Small intestine (tissue), 16 donors: ENCODE data around the gene ATP6V1C2. TPM values are rescaled to one million over a fixed set of nuclear protein-coding genes. Genes with fewer than 3 reads are reported as not detected.
A peak's percentile ranks its signal among the peaks of the same experiment; 100 is the strongest.

ENCODE experiments used
- DNase-seq, 2 donors: peaks; one replicate each; pipeline versions ENCODE4 v3.0.0 to v3.0.0-alpha.2; 2013
- FAIRE-seq: peaks from 2 replicates; lab custom pipeline; 2012; peaks lifted over from hg19 to GRCh38; lab: Jason Lieb, UNC
- H3K27ac ChIP-seq, 3 donors: one replicate each; pipeline ENCODE4 v1.5.1; 2013; ENCODE audit warnings: low read length in 2 of 3, mild to moderate bottlenecking in 2 of 3, control low read depth in 1 of 3, inconsistent platforms in 1 of 3, low read depth in 1 of 3, moderate library complexity in 1 of 3
- H3K27me3 ChIP-seq, 3 donors: one replicate each; pipeline ENCODE4 v1.6.1; 2013; ENCODE audit warnings: low read length in 3 of 3, inconsistent platforms in 1 of 3; ENCODE audit not compliant: control insufficient read depth in 3 of 3, insufficient read depth in 3 of 3
- H3K36me3 ChIP-seq, 3 donors: one replicate each; pipeline ENCODE4 v1.6.1; 2013; ENCODE audit warnings: low read length in 3 of 3, inconsistent platforms in 1 of 3, low read depth in 1 of 3, mild to moderate bottlenecking in 1 of 3, moderate library complexity in 1 of 3; ENCODE audit not compliant: control insufficient read depth in 3 of 3, insufficient read depth in 2 of 3
- H3K4me1 ChIP-seq, 3 donors: one replicate each; pipeline ENCODE4 v1.6.1; 2013; ENCODE audit warnings: low read length in 2 of 3, inconsistent platforms in 1 of 3, low read depth in 1 of 3, mild to moderate bottlenecking in 1 of 3, moderate library complexity in 1 of 3; ENCODE audit not compliant: control insufficient read depth in 3 of 3, insufficient read depth in 2 of 3
- H3K4me3 ChIP-seq, 3 donors: one replicate each; pipeline ENCODE4 v1.5.1; 2013; ENCODE audit warnings: low read length in 3 of 3, control low read depth in 1 of 3, inconsistent platforms in 1 of 3, low read depth in 1 of 3, mild to moderate bottlenecking in 1 of 3, moderate library complexity in 1 of 3
- H3K9me3 ChIP-seq, 2 donors: one replicate each; pipeline ENCODE4 v1.6.1; 2013; ENCODE audit warnings: low read depth in 1 of 2, low read length in 1 of 2; ENCODE audit not compliant: control insufficient read depth in 2 of 2, insufficient read depth in 1 of 2
- WGBS, 3 donors: extraction: QIAGEN DNeasy Blood & Tissue Kit; methylation state at CpG; one replicate each; pipeline ENCODE4 v1.1.7; 2013; 5-methylcytosine and 5-hydroxymethylcytosine counted together
- long read RNA-seq, 10 donors: transcript quantifications; one replicate each; lab custom pipeline, GENCODE V29; 2026
- polyA plus RNA-seq, 4 donors: library from polyadenylated mRNA; stranded (reverse) in 3 of 4; unstranded in 1 of 4; fragments of 200-250 nt in 3 of 4; fragments of 120-200 nt in 1 of 4; gene quantifications; one replicate each; pipeline versions ENCODE4 v1.2.1 to v1.2.3, GENCODE V29; 2013
- donor health status: healthy with polysubstance abuse.
- donor health status: control.
- donor health status: control.
- donor health status: Bipolar disorder and iron deficiency.
- donor health status: healthy.

ATP6V1C2 gene
- polyA plus RNA-seq = 1 to 10 TPM in 2 of 4 donors, under 1 TPM in 2; 0.22 to 3.6 (median 0.92) TPM
- long read RNA-seq, donor 1 = 0 reads
- long read RNA-seq, donor 2 = 0 reads
- long read RNA-seq, donor 3 = 0 reads
- long read RNA-seq, donor 4 = 0 reads
- long read RNA-seq, donor 5 = 0 reads
- long read RNA-seq, donor 6, partial matches to known transcripts = 86 of 189 reads
- long read RNA-seq, donor 6, other reads (novel, unspliced or antisense) = 103 of 189 reads
- long read RNA-seq, donor 7 = 0 reads
- long read RNA-seq, donor 8, partial matches to known transcripts = 0 of 8 reads
- long read RNA-seq, donor 8, other reads (novel, unspliced or antisense) = 8 of 8 reads
- long read RNA-seq, donor 9 = 0 reads
- long read RNA-seq, donor 10, partial matches to known transcripts = 186 of 358 reads
- long read RNA-seq, donor 10, other reads (novel, unspliced or antisense) = 171 of 358 reads

GRCh38 chr2:10721396-10722251 lies at the start of gene ATP6V1C2:
Gene ATP6V1C2 (plus strand): TSS chr2:10721630. CDS start chr2:10722850, 1,220 bp downstream.
- Histone ChIP-seq H3K4me1 (peaks cover 0 to 7% (median 2%) of the 10 kb centered on the region in 3 donors), H3K9me3 (no peaks in the 10 kb centered on the region), H3K4me3 (peak within 1 kb of the TSS in 2 of 3 donors; percentile 46 to 58), H3K27ac (no peak within 1 kb of the TSS), H3K27me3 (peaks cover 5 to 56% (median 31%) of the 10 kb centered on the region in 3 donors), H3K36me3 (no peaks in the 10 kb centered on the region)
- FAIRE-seq = no peak
- 1% methylated on average over 58 to 99 of the region's 99 CpGs for WGBS, 3 donors
- peak; percentile 60 to 83 for DNase-seq

- no peak overlapping the region for H3K27ac ChIP-seq
- DNase-seq (no peak), FAIRE-seq (no peak)
- WGBS, 3 donors = 53 to 81% (median 69%) methylated on average over 1 of the region's 1 CpG
- no peak overlapping the region for H3K4me3 ChIP-seq
- H3K36me3 ChIP-seq = peaks cover 0 to 31% (median 12%) of the 10 kb centered on the region in 3 donors
- H3K9me3 ChIP-seq = no peaks in the 10 kb centered on the region
- H3K4me1 ChIP-seq = no peaks in the 10 kb centered on the region
- H3K27me3 ChIP-seq = no peaks in the 10 kb centered on the region
Observed at GRCh38 chr2:10675131-10675530, 46.3 kb upstream of the ATP6V1C2 start.

GRCh38 chr2:10678225-10678624 lies 43.2 kb upstream of the ATP6V1C2 start:
- Histone ChIP-seq H3K27me3 (no peaks in the 10 kb centered on the region), H3K4me1 (no peaks in the 10 kb centered on the region), H3K9me3 (no peaks in the 10 kb centered on the region), H3K4me3 (no peak overlapping the region), H3K36me3 (peaks cover 0 to 23% (median 5%) of the 10 kb centered on the region in 3 donors), H3K27ac (no peak overlapping the region)
- WGBS, 3 donors = 91 to 95% (median 93%) methylated on average over 1 of the region's 1 CpG
- FAIRE-seq (no peak), DNase-seq (no peak)

- peaks cover 0 to 21% (median 3%) of the 10 kb centered on the region in 3 donors for H3K36me3 ChIP-seq
- H3K9me3 ChIP-seq = no peaks in the 10 kb centered on the region
- no peak for FAIRE-seq
- no peak overlapping the region for H3K4me3 ChIP-seq
- 63 to 81% (median 71%) methylated on average over 1 of the region's 1 CpG for WGBS, 3 donors
- no peaks in the 10 kb centered on the region for H3K4me1 ChIP-seq
- DNase-seq = no peak
- no peaks in the 10 kb centered on the region for H3K27me3 ChIP-seq
- no peak overlapping the region for H3K27ac ChIP-seq
Observed at GRCh38 chr2:10680214-10680613, 41.2 kb upstream of the ATP6V1C2 start.

- H3K36me3 ChIP-seq = peaks cover 0 to 21% (median 3%) of the 10 kb centered on the region in 3 donors
- no peaks in the 10 kb centered on the region for H3K27me3 ChIP-seq
- no peak for DNase-seq
- H3K9me3 ChIP-seq = no peaks in the 10 kb centered on the region
- no peak overlapping the region for H3K4me3 ChIP-seq
- FAIRE-seq = no peak
- no peaks in the 10 kb centered on the region for H3K4me1 ChIP-seq
- 72 to 93% (median 91%) methylated on average over 2 of the region's 2 CpGs for WGBS, 3 donors
- no peak overlapping the region for H3K27ac ChIP-seq
Observed at GRCh38 chr2:10680957-10681356, 40.5 kb upstream of the ATP6V1C2 start.

GRCh38 chr2:10686176-10686730 lies 35.2 kb upstream of the ATP6V1C2 start:
- Histone ChIP-seq H3K36me3 (peaks cover 0 to 12% (median 3%) of the 10 kb centered on the region in 3 donors), H3K4me1 (peaks cover 3 to 13% (median 7%) of the 10 kb centered on the region in 3 donors), H3K27ac (no peak overlapping the region), H3K4me3 (no peak overlapping the region), H3K27me3 (no peaks in the 10 kb centered on the region), H3K9me3 (no peaks in the 10 kb centered on the region)
- FAIRE-seq (no peak), DNase-seq (no peak)
- 44 to 68% (median 53%) methylated on average over 5 of the region's 5 CpGs for WGBS, 3 donors

- peaks cover 0 to 6% (median 0%) of the 10 kb centered on the region in 3 donors for H3K36me3 ChIP-seq
- peak overlapping the region; percentile 69 to 94 (median 79) for H3K27ac ChIP-seq
- FAIRE-seq (no peak), DNase-seq (peak in 1 of 2 donors; percentile 22)
- no peaks in the 10 kb centered on the region for H3K27me3 ChIP-seq
- 3 to 5% (median 3%) methylated on average over 26 to 27 of the region's 27 CpGs for WGBS, 3 donors
- H3K9me3 ChIP-seq = no peaks in the 10 kb centered on the region
- H3K4me3 ChIP-seq = peak overlapping the region; percentile 91 to 100 (median 92)
- H3K4me1 ChIP-seq = peaks cover 3 to 13% (median 7%) of the 10 kb centered on the region in 3 donors
Observed at GRCh38 chr2:10688921-10689807, 32.3 kb upstream of the ATP6V1C2 start.
